AG09319 (cell line): ENCODE measurements around the gene EIF4A3.

Experiments
- DNase-seq: peaks from one replicate; pipeline ENCODE4 v3.0.0-alpha.2; 2010; ENCODE audit warnings: low read depth; ENCODE audit errors: extremely low read depth
- TF ChIP-seq, protein P1 (sequence below): IDR thresholded peaks from 2 replicates; pipeline ENCODE4 v1.5.1; 2011; ENCODE audit warnings: low read depth, mild to moderate bottlenecking, inconsistent platforms, low read length, moderate library complexity

Gene EIF4A3

DNA sequence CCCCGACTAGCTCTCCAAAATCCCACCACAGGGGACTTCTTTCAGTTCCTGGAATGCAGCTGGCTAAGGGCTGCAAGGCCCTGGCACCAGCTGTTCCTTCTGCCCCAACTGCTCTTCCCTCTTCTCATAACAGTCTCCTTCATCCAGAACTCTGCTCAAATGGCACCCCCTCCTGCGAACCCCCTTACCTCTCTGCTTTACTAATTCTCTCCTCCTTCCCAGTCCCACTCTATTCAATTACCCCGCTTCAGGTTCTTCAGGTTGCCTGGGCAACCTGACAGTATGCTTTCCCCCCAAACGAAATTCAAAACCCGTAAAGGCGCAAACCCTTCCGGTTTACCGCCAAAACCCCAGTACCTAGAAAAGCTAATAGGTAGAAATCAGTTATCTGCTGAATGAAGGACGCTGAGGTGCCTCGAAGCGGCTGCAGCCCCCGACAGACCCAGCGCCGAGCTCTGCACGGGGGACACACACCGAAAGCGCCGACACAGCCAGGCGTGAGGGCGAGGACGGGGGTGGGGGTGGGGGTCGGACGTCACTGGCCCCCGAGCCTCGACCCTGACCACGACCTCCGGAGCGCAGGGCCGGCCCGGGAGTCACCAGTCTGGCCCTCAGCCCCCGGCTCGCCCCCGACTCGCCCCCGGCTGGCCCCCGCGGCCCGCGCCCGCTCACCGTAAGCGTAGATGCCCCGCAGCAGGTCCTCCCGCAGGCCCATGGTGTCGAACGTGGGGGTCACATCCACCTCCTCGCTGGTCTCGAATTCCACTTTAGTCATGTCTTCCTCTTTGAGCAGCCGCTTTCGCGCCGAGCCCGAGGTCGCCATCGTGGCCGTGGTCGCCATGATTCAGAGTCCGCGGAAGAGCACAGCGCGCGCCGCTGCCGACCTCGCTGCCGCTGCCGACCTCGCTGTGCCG is 550 bp downstream of the EIF4A3 start:
- TF ChIP-seq, protein P1, sequence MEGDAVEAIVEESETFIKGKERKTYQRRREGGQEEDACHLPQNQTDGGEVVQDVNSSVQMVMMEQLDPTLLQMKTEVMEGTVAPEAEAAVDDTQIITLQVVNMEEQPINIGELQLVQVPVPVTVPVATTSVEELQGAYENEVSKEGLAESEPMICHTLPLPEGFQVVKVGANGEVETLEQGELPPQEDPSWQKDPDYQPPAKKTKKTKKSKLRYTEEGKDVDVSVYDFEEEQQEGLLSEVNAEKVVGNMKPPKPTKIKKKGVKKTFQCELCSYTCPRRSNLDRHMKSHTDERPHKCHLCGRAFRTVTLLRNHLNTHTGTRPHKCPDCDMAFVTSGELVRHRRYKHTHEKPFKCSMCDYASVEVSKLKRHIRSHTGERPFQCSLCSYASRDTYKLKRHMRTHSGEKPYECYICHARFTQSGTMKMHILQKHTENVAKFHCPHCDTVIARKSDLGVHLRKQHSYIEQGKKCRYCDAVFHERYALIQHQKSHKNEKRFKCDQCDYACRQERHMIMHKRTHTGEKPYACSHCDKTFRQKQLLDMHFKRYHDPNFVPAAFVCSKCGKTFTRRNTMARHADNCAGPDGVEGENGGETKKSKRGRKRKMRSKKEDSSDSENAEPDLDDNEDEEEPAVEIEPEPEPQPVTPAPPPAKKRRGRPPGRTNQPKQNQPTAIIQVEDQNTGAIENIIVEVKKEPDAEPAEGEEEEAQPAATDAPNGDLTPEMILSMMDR: no peak
- DNase-seq: no peak

DNA sequence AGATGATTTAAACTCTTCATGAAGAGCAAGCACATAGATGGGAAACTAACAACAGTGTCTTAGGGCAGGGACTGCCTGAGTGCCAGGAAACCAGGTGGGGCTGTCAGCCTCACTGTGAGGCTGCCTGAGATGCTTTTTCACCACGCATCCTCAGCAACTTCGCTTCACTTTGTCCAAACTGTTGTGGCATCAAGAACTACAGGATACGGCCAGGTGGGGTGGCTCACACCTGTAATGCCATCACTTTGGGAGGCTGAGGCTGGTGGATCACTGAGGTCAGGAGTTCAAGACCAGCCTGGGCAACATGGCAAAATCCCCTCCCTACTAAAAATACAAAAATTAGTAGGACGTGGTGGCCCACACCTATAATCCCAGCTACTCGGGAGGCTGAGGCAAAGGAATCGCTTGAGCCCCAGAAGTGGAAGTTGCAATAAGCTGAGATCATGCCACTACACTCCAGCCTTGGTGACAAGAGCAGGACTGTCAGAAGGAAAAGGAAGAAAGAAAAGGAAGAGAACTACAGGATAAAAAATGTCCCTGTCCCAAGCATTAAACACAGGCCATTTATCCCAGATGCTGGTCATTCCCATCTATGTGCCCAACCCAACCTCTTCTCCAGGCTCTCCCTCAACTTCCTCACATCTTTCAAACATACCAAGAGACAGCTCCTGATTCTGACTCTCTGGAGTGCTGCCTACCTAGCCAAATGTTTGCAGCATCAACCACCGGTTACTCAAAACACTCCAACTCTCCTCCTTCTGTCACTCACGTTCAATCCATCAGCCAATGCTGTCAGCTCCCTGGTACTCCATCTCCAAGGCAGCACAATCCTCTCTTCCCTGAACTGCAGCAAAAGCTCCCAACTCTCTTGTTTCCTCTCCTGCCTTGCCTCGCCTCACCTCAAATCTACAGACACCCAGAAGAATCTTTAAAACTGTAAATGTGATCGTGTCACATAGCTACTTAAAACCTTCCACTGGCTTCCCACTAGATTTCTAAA is 1.6 kb downstream of the EIF4A3 start:
- DNase-seq: no peak
- TF ChIP-seq, protein P1: no peak

DNA sequence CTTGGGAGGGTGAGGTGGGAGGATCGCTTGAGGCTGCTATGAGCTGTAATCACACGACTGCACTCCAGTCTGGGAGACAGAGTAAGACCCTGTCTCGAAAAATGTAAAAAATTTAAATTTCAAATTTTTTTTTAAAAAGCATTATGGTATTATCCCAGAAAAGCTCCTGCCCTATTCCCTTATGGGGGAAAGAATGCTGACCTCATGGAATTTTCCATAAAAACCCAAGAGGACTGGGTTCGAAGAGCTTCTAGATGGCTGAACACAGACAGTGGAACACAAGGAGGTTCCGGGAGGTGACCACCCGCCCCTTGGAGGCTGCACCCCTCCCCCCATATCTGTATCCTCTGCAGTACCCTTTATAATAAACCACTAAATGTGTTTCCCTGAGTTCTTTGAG is 4.0 kb downstream of the EIF4A3 start:
- TF ChIP-seq, protein P1: no peak

DNA sequence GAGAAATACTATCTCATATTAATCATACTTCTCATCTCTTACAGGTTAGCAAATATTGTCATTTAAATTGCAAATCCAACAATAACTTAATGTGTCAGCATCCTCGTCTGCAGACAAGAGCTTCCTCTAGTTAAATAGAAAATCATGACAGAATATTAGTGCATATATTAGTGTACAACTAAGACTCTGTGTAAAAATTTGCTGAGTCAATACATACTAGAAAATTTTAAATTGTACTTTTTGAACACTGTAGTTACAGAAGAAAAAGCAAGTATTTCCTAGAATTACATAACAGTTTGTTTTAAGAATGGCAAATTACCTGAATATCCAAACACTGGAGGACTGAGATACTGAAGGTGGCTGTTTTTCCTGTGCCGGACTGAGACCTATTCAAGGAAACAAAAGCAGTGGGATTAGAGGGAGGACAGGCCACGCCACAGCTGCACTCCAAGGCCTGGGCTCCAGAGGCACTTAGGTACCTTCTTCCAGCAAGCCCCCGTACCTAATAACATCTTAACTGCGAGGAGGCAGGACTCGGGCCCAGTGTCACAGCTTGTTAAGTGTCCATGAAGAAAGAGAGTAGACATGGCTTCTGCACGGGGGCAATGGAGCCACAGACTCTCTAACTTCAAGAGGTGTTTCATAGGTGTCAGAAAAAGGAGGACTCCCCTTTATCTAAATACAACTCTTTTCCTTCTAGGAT is 5.3 kb downstream of the EIF4A3 start:
- TF ChIP-seq, protein P1: no peak
- DNase-seq: no peak

More for the DNA sequence above, 4.0 kb downstream of the EIF4A3 start:
- DNase-seq: no peak

DNA sequence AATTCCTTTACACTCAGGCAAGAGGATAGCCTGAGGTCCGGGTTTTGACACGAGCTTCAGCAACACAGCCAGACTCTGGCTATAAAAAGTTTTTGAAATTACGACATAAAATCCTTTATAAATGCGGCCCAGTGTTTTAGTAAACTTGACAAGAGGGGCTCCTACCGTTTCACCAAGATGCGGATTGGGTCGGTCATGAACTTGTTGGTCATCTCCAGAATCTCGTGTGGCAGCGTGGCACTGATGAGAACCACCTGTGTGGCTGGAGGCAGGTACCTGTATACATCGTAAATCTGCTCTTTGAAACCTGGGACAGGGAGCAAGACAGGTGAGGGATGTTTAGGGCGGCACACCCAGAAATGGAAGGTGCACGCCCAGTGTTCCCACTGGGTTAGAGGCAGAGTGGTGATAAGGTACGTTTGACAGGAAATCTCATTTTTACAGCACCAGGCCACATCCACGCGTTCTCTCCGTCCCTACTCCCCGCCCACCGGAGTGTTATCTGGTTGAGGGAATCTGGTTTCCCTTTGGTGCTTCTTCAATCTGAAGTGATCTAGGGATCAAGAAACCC is 8.0 kb downstream of the EIF4A3 start:
- DNase-seq: no peak
- TF ChIP-seq, protein P1: no peak

DNA sequence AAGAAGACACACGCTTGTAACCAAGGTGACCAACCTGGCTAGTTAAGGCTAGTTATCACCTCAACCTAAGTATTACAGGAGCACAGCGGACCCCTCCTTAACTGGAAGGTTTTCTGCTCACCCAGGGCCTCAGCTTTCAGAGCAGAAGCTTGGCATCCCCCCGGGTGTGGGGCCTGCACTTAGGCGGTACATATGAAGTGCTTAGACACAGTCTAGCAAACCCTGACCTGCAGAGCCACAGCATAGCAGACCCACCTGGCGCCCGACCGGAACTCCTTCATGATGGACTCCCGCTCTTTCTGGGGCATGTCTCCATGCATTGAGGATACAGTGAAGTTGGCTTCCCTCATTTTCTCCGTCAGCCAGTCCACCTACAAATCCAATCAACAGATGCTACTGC is 9.8 kb downstream of the EIF4A3 start:
- no peak for DNase-seq
- TF ChIP-seq, protein P1: no peak
